ENCODE measurements around the gene WHRN. TPM values are rescaled to one million over a fixed set of nuclear protein-coding genes. Genes with fewer than 3 reads are reported as not detected.

Gene WHRN
- total RNA-seq, 1 donor from 2014 or later, result 1.1 TPM

DNA sequence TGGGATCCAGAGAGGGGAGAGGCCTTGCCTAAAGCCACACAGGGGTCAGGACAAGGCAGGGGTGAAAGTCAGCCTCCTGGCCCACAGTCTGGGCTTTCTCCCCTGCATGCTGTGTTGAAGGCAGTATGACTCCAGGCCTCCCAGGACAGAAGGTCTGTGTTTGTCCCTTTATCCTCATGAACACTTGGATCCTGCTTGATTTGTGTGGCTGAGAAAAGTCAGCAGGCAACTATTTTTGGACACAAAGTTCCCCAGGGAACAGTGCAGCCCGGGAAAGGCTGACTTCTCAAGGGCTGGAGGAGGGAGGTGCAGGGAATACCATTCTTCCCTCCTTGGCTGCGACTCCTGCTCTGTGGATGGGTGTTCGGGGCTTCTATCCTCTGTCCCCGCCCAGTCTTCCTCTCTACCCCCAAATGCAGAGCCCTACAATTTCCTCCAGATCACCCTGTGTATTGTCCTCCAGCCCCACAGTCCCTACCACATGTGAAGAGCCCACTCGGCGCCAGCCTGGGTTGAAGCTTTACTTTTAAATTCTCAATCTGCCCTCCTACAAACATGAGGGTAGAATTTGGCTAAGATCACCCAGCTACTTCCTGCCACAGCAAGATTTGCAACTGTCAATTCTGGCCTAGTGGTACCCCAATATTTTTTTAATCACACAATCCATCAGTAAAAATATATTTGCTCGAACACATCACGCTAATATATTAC, 121.6 kb downstream of the WHRN start:
- Mint-ChIP-seq H3K27me3 (ENCODE audit: insufficient read depth, low read depth) (peaks cover 4% of the 10 kb centered on the region), H3K4me1 (peaks cover 62% of the 10 kb centered on the region), H3K27ac (no peak overlapping the region), H3K4me3 (peak overlapping the region; percentile 1), H3K36me3 (peaks cover 5% of the 10 kb centered on the region), H3K9me3 (no peaks in the 10 kb centered on the region)
- H3K79me2 ChIP-seq (ENCODE audit: low read depth), result peaks cover 4% of the 10 kb centered on the region
- H3K4me2 ChIP-seq, result peak overlapping the region; percentile 64
- DNase-seq (ENCODE audit: low spot score), result no peak
- TF ChIP-seq EZH2 (IDR thresholded peaks at IDR 0.05) (no peak), EZH2phosphoT487 (IDR thresholded peaks at IDR 0.05) (no peak), CTCF (IDR thresholded peaks at IDR 0.05) (no peak)
- peaks cover 13% of the 10 kb centered on the region for H4K20me1 ChIP-seq (ENCODE audit: low read depth)
- H3K36me3 ChIP-seq, result no peaks in the 10 kb centered on the region
- no peak overlapping the region for H3K4me3 ChIP-seq
- H3K27ac ChIP-seq, result peak overlapping the region; percentile 34
- H3F3A ChIP-seq (ENCODE audit: low read depth), result peaks cover 24% of the 10 kb centered on the region
- H3K9ac ChIP-seq, result no peak overlapping the region
- H3K9me3 ChIP-seq (ENCODE audit: low read depth), result no peaks in the 10 kb centered on the region
- peaks cover 43% of the 10 kb centered on the region for H3K4me1 ChIP-seq
- peak overlapping the region; percentile 19 for H2AFZ ChIP-seq (replicated peaks)
- H3K27me3 ChIP-seq, result no peaks in the 10 kb centered on the region

DNA sequence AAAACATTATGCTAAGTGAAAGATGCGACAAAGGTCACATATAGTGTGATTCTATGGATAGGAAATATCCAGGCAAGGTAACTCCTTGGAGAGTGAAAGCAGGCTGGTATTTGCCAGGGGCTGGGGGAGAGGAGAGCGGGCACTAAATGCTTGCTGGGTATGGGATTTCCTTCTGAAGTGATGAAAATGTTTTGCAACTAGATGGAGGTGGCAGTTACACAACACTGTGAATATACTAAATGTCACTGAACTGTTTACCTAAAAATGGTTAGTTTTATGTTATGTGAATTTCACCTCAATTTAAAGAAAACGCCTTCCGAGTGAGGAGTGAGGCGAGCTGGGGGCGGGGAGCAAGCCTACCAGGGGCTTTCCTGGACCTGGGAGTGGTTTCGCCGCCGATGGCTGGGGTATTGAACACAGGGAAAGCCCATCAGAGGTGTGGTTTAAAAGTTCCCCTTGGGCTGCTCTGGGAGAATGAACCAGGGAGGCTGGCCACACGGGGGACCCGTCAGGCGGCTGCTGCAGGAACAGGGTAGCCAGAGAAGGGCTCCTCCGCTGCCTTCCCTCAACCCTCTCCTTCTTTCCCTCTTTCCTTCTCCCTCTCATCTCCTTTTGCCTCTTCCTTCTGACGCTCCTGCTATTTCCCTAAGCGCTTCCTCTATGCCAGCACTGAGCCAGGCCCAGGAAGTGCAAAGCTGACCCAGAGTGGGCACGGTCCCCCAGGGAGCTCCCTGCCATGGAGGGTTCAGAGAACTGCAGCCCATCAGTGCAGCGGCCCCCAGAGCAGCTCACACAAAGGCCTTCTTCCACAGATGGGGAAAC, 122.4 kb downstream of the WHRN start:
- Mint-ChIP-seq H3K27ac (peak overlapping the region; percentile 19), H3K36me3 (peaks cover 8% of the 10 kb centered on the region), H3K4me1 (peaks cover 54% of the 10 kb centered on the region), H3K9me3 (no peaks in the 10 kb centered on the region), H3K4me3 (no peak overlapping the region), H3K27me3 (ENCODE audit: insufficient read depth, low read depth) (peaks cover 4% of the 10 kb centered on the region)
- Histone ChIP-seq H3F3A (ENCODE audit: low read depth) (peaks cover 21% of the 10 kb centered on the region), H4K20me1 (ENCODE audit: low read depth) (peaks cover 13% of the 10 kb centered on the region), H3K4me3 (no peak overlapping the region), H3K9me3 (ENCODE audit: low read depth) (no peaks in the 10 kb centered on the region), H2AFZ (replicated peaks) (peak overlapping the region; percentile 19), H3K9ac (no peak overlapping the region), H3K4me2 (peak overlapping the region; percentile 64), H3K27me3 (no peaks in the 10 kb centered on the region), H3K4me1 (peaks cover 43% of the 10 kb centered on the region), H3K27ac (peak overlapping the region; percentile 34), H3K36me3 (no peaks in the 10 kb centered on the region), H3K79me2 (ENCODE audit: low read depth) (peaks cover 4% of the 10 kb centered on the region)
- peak; percentile 59 for DNase-seq (ENCODE audit: low spot score)
- TF ChIP-seq CTCF (IDR thresholded peaks at IDR 0.05) (peak; percentile 27), EZH2 (IDR thresholded peaks at IDR 0.05) (no peak)

- Mint-ChIP-seq H3K4me3 (no peak overlapping the region), H3K9me3 (no peaks in the 10 kb centered on the region), H3K36me3 (peaks cover 15% of the 10 kb centered on the region), H3K4me1 (peaks cover 36% of the 10 kb centered on the region), H3K27me3 (ENCODE audit: insufficient read depth, low read depth) (peaks cover 4% of the 10 kb centered on the region), H3K27ac (peak overlapping the region; percentile 1)
- no peaks in the 10 kb centered on the region for H3K9me3 ChIP-seq (ENCODE audit: low read depth)
- H3K9ac ChIP-seq, result no peak overlapping the region
- H2AFZ ChIP-seq (replicated peaks), result no peak overlapping the region
- peaks cover 20% of the 10 kb centered on the region for H3K4me1 ChIP-seq
- H3K4me2 ChIP-seq, result no peak overlapping the region
- no peak overlapping the region for H3K27ac ChIP-seq
- peaks cover 6% of the 10 kb centered on the region for H4K20me1 ChIP-seq (ENCODE audit: low read depth)
- H3K4me3 ChIP-seq, result no peak overlapping the region
- TF ChIP-seq EZH2 (IDR thresholded peaks at IDR 0.05) (no peak), EZH2phosphoT487 (IDR thresholded peaks at IDR 0.05) (no peak), CTCF (IDR thresholded peaks at IDR 0.05) (no peak)
- no peak for DNase-seq (ENCODE audit: low spot score)
- peaks cover 15% of the 10 kb centered on the region for H3F3A ChIP-seq (ENCODE audit: low read depth)
- H3K79me2 ChIP-seq (ENCODE audit: low read depth), result no peaks in the 10 kb centered on the region
- H3K27me3 ChIP-seq, result no peaks in the 10 kb centered on the region
- H3K36me3 ChIP-seq, result no peaks in the 10 kb centered on the region
Measured at GRCh38 chr9:114378883-114379282, 126.4 kb downstream of the WHRN start.
